ENCODE data around the gene TAS2R8.
"Not testable (repeated sequence)": the region's sequence is repeated elsewhere in the genome, so short reads cannot be mapped to it uniquely, and the experiment has no call there.

Gene TAS2R8

GRCh38 chr12:10810068-10810467 lies 3.0 kb upstream of the TAS2R8 start, which contains the start of gene TAS2R9:
Gene TAS2R9, minus strand, starts transcription at chr12:10810168. Its CDS starts 93 bp downstream, at chr12:10810075.
- no peak within 1 kb of the TSS for H3K4me3 ChIP-seq (ENCODE audit: low read depth, low read length)
- DNase-seq (ENCODE audit: low read depth), result no peak
- in situ Hi-C loops (cut with HindIII; ENCODE audit: low sequenced_read_pairs), result no loop called here
- TF ChIP-seq CTCF (IDR thresholded peaks at IDR 0.05; ENCODE audit: low read depth, low read length, missing control alignments), result no peak

GRCh38 chr12:10802587-10802986 lies 4.5 kb downstream of the TAS2R8 start, which contains the start of gene TAS2R7:
Gene TAS2R7, minus strand, starts transcription at chr12:10802627. Its CDS starts 57 bp downstream, at chr12:10802570.
- TF ChIP-seq CTCF (IDR thresholded peaks at IDR 0.05; ENCODE audit: low read depth, low read length, missing control alignments), result no peak
- DNase-seq (ENCODE audit: low read depth), result no peak
- H3K4me3 ChIP-seq (ENCODE audit: low read depth, low read length), result no peak within 1 kb of the TSS
- in situ Hi-C loops (cut with HindIII; ENCODE audit: low sequenced_read_pairs), result no loop called here

GRCh38 chr12:10801741-10802140 lies 5.3 kb downstream of the TAS2R8 start:
- no peak for DNase-seq (ENCODE audit: low read depth)
- H3K4me3 ChIP-seq (ENCODE audit: low read depth, low read length), result no peak overlapping the region
- TF ChIP-seq CTCF (IDR thresholded peaks at IDR 0.05; ENCODE audit: low read depth, low read length, missing control alignments), result no peak
- in situ Hi-C loops (cut with HindIII; ENCODE audit: low sequenced_read_pairs), result no loop called here

- in situ Hi-C loops (cut with HindIII; ENCODE audit: low sequenced_read_pairs), result loop anchor here (25.0 kb wide), 2 partner anchors 393 to 693 kb away; partner anchors contain the start of gene TAS2R42
- DNase-seq (ENCODE audit: low read depth), result no peak
- H3K4me3 ChIP-seq (ENCODE audit: low read depth, low read length), result no peak overlapping the region
- TF ChIP-seq CTCF (IDR thresholded peaks at IDR 0.05; ENCODE audit: low read depth, low read length, missing control alignments), result no peak
Measured at GRCh38 chr12:10794222-10794621, 12.9 kb downstream of the TAS2R8 start.

GRCh38 chr12:10791769-10792168 lies 15.3 kb downstream of the TAS2R8 start:
- in situ Hi-C loops (cut with HindIII; ENCODE audit: low sequenced_read_pairs), result loop anchor here (25.0 kb wide), 2 partner anchors 396 to 696 kb away; partner anchors contain the start of gene TAS2R42
- not testable (repeated sequence) for DNase-seq (ENCODE audit: low read depth); H3K4me3 ChIP-seq (ENCODE audit: low read depth, low read length)

- in situ Hi-C loops (cut with HindIII; ENCODE audit: low sequenced_read_pairs), result loop anchor here (25.0 kb wide), 2 partner anchors 404 to 704 kb away; partner anchors contain the start of gene TAS2R42
- no peak overlapping the region for H3K4me3 ChIP-seq (ENCODE audit: low read depth, low read length)
- DNase-seq (ENCODE audit: low read depth), result no peak
- TF ChIP-seq CTCF (IDR thresholded peaks at IDR 0.05; ENCODE audit: low read depth, low read length, missing control alignments), result no peak
Measured at GRCh38 chr12:10783252-10783651, 23.8 kb downstream of the TAS2R8 start.

- H3K4me3 ChIP-seq (ENCODE audit: low read depth, low read length), result no peak overlapping the region
- DNase-seq (ENCODE audit: low read depth), result no peak
- in situ Hi-C loops (cut with HindIII; ENCODE audit: low sequenced_read_pairs), result loop anchor here (25.0 kb wide), 2 partner anchors 408 to 708 kb away; partner anchors contain the start of gene TAS2R42
- TF ChIP-seq CTCF (IDR thresholded peaks at IDR 0.05; ENCODE audit: low read depth, low read length, missing control alignments), result no peak
Measured at GRCh38 chr12:10779103-10779502, 28.0 kb downstream of the TAS2R8 start.
